Activated T-cell treated with anti-CD3 and anti-CD28 coated beads for 4 hours (primary cell): ENCODE measurements around the gene DNM1.

Experiments
- DNase-seq: peaks from one replicate; pipeline ENCODE4 v3.0.0-alpha.2; 2020

The DNM1 gene

DNA sequence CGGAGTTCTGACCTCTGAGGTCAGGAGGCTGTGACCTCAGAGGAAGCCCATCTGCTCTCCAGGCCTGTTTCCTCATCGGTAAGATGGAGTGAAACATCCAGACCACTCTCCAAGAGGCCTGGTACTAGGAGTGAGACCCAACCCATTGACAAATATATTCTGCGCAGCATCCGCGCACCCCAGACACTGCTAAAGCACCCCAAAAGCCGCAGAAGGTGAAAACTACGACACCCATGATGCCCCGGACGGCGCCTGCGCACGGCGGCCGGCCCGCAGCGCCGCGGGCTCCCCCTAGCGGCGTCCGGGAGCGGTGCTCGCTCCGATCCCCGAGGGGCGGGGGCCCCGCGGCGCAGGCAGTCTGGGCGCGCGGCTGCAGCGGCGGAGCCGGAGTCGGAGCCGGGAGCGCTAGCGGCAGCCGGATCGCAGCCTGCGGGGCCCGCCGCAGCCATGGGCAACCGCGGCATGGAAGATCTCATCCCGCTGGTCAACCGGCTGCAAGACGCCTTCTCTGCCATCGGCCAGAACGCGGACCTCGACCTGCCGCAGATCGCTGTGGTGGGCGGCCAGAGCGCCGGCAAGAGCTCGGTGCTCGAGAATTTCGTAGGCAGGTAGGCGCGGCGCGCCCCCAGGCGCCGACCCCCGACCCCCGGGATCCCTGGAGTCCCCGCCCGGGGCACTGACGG lies at the start of gene DNM1:
Gene DNM1 (plus strand): TSS at position 356 of the 683 bp plus-strand sequence. CDS start 92 bp downstream, at position 448.
- DNase-seq = peak; percentile 55

DNA sequence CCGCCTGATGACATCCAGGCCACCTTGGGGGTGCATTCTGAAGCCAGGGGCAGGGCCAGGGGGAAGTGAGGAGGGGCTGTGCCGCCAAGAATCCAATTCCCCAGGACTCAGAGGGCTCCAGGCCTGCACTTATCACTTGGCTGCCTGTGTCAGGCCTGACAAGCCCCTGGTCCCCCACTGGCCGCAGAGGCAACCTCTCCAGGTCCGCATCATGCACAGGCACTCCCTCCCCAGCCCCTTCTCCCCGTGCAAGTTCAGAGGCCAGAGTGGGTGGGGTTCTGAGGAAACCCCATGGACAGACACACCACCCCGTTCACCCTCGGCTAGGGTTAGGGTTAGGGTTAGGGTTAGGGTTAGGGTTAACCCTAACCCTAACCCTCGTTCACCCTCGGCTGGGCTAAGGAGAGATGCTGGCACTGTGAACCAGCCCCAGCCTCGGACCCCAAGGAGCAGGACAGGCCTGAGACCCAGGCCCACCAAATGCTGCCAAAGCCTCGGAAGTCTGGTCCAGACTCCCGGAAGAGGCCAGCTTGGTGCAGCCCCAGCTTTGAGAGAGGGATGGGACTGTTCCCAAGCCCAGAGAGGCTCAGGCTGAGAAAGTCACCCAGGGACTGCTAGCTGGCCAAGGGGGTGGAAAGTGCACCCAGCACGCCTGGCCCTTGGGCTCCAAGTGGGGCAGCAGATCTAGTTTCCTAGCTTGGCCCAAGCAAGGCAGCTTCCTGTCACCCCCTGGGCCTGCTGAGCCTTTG lies 49.1 kb upstream of the DNM1 start:
- DNase-seq = no peak

DNA sequence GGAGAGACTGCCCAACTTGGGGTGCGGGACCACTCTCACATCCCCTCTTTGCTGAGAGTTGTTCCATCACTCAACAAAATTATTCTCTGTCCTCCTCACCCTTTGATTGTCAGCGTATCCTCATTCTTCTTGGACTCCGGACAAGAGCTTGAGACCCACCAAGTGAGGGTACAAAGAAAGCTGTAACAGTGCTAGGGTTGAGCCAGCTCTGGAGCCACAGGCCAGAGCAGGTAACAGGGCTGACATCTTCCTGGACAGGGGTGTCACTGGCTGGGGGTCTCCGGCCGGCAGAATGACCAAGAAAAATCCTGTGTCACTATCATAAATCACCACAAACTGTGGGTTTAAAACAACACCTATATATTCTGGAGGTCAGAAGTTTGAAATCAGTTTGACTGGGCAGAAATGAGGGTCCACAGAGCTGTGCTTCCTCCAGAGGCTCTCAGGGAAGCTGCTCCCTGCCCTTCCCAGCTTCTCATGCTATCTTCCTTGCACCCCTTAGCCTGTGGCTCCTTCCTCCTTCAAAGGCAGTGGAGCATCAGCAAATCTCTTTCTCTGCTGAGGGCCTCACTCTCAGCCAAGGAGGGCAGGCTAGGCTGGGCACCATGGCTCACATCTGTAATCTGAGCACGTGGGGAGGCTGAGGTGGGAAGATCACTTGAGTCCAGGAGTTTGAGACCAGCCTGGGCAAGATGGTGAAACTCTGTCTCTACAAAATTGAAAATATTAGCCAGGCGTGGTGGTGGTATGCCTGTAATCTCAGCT lies 47.3 kb upstream of the DNM1 start:
- no peak for DNase-seq

DNA sequence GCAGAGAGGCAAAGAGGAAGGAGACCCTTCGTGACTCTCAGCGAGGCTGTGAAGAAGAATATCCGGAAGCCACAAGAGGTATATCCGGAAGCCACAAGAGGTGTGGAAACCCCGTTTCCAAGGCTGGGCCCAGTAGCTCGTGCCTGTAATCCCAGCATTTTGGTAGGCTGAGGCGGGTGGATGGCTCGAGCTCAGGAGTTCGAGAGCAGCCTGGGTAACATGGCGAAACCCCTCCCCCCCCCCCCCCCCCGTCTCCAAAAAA lies 43.7 kb upstream of the DNM1 start:
- no peak for DNase-seq

DNA sequence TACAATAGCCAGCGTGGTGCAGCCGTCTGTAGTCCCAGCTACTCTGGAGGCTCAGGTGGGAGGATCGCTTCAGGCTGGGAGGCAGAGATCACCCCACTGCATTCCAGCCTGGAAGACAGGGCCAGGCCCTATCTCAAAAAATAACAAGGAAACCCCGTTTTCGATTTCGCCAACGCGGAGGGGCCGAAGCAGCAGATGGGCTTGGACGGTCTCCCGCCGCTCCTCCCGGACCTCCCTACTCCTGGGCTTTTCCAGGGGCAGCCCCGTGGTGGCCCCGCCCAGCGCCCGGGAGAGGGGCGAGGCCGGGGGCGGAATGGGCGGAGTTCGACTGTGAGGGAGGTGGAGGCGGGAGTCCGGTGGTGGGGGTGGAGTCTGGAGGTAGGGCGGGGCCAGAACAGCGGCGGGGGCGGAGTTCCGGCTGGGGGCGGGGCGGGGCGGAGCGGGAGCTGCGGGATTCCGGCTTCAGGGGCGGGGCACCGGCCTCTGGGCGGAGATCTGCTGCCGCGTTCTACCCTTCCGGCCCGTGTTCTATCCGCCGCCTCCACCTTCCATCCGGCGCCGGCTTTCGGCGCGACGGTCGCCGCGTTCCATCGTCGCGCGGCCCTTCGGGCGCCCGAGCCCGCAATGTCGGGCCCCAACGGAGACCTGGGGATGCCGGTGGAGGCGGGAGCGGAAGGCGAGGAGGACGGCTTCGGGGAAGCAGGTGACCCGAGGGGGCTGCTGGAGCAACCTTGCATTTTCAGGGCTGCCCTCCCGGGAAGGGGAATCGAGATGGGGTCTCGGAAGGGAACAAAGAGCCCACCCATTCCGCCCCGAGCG lies 43.2 kb upstream of the DNM1 start, which contains the start of gene BBLN:
Gene BBLN (plus strand): TSS at position 482 of the 819 bp plus-strand sequence. CDS start 143 bp downstream, at position 625.
- DNase-seq = peak; percentile 93

DNA sequence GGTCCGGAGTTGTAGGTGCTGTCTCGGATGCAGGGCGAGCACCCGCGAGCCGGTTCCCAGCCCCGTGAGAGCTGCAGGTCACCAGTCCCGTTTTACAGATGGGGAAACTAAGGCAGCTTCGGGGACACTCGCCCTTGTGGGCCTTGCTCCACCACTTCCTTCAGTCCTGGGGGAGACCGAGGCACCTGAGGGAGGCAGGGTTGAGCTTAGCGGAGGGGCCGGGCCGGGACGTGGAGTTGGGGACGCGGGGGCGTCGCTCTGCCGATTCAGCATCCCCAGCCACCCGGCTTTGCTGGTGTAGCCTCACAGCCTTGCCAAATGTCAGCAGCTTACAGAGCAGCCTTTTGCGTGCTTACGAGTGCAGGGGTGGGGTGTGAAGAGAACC lies 42.6 kb upstream of the DNM1 start:
- peak; percentile 52 for DNase-seq

DNA sequence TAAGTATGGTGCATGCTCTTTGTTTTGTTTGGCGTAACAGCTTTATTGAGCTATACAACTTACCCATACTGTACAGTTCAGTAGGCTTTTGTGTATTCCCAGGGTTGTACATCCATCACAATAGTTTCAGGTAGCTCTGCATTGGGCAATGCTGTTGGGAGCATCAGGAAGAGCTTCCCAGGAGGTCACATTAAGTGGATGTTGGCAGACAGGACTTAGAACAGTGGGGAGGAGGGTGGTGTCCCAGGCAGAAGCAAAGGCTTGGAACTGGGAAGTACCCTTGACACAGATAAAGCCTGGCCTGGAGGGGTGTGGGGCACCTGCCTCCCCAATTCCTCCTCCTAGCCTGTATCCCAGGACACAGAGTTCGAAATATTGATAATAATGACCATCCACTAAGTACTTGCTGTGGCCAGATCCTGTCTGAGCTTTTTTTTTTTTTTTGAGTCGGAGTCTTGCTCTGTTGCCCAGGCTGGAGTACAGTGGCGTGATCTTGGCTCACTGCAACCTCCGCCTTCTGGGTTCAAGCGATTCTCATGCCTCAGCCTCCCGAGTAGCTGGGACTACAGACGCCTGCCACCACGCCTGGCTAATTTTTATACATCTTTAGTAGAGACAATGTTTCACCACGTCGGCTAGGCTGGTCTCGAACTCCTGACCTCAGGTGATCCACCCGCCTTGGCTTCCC lies 41.8 kb upstream of the DNM1 start:
- DNase-seq = no peak

DNA sequence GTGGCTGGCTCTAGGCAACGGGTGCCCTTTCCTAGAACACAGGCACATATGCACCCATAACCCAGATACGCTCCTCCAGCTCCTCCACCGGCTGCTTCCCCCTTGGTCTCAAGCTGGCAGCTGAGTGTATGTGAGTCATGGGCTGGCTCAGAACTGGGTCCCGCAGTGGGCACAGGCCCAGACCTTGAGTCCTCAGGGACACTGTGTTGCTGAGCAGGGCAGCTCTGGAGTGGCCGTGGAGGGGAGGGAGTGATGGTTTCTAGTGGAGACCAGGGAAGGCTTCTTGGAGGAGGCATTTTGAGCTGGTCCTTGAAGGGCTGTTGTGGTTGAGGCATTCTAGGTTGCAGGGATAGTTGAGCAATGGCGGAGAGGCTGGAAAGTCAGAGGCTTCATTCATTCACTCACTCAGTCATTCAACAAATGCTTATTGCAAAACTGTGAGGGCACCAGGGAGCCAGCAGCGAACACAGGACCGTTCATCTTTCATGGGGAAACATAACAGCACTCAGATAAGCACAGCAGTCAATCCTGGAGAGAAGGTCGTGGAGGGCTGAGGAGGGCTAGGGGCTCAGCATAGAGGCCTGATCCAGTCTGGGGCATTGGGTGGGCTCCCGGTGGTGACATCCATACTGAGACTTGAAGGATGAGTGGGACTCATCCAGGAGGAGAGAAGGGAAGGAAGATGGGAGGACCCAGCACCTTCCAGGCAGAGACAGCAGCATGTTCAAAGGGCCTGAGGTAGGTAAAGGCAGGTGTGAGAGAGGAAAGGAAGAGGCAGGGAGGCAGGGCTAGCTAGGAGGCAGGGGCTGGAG lies 40.8 kb upstream of the DNM1 start:
- DNase-seq = no peak

DNA sequence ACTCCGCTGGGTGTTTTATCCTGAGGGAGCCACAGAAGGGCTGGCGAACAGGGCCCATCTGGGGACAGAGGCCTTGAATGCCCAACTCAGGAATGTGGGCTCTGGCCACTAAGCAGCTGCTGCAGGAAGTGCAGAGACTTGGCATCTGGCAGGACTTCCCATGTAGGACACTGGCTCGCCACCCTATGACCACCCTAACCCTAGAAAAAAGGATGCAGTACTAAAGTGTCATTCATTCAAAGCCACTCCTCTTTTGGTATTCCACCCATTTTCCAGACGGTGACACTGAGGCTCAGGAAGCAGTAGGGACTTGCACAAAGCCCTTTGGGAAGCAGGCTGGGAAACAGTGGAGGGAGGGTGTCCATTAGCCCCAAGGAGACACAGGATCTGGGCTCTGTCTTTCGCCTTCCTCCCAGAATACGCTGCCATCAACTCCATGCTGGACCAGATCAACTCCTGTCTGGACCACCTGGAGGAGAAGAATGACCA lies 40.1 kb upstream of the DNM1 start:
- no peak for DNase-seq

DNA sequence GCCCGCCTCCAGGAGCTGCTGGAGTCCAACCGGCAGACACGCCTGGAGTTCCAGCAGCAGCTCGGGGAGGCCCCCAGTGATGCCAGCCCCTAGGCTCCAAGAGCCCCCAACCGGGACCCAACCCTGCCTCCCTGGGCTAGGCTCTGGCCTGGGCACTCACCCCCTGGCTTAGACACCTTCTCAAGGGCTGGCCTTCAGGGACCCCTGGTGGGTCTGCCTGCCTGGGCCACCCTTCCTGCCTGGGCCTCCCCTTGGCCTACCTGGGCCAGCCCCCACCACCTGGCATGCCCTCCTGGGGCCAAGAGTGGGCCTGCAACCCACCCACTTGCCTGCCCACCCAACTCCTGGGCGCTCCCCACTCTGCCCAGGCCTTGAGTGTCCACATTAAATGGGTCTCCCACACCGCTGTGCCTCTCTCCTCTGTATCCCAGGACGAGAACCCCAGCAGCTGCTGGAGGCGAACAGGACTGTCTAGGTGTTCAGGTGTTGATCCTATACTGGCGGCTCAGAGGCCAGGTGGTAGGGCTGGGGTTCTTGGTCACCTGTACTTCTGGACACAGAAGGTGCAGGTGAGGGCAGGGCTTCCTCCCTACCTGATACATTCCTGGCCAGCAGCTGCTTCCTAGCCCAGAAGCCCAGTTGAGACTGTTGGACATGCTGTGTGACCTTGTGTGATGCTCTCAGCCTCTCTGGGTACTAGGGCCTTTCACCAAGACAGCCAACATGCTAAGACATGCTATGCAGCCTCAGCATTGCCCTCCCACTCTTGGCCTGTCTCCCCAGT lies 39.5 kb upstream of the DNM1 start:
- no peak for DNase-seq

DNA sequence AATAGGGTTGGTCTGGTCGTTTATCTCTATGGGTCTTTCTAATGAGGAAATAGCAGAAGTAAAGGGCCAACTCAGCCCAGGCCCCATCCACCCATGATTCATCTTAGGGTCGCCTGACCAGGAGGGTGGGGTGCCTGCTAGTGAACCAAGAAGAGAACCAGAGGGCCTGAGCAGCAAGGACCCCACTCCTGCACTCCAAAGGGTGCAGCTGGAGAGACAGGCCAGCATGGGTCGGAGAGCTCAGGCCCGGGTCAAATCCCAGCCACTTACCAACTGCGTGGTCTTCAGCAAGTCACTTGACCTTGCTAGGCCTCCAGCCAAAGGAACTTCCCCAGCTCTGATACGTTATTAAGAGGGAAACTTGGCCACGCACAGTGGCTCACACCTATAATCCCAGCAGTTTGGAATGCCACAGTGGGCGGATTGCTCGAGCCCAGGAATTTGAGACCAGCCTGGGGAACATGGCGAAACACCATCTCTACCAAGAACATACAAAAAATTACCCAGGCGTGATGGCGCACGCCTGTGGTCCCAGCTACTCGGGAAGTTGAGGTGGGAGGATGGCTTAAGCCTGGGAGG lies 38.8 kb upstream of the DNM1 start:
- no peak for DNase-seq

DNA sequence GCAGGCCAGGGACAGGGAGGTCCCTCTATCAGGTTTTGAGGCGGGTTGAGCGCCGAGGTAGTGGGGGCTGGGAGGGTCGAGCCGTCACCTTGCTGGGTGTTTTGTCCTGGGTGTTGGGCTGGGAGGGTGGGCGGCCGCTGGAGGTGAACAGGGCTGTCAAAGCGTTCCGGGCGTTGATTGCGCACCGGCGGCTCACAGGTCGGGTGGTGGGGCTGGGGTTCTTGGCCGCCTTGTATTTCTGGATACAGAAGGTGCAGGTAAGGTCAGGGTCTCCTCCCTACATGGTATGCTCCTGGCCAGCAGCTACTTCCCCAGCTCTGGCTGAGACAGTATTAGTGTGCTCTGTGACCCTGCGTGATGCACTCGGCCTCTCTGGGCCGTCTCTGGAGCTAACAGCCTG lies 37.0 kb upstream of the DNM1 start:
- no peak for DNase-seq

DNA sequence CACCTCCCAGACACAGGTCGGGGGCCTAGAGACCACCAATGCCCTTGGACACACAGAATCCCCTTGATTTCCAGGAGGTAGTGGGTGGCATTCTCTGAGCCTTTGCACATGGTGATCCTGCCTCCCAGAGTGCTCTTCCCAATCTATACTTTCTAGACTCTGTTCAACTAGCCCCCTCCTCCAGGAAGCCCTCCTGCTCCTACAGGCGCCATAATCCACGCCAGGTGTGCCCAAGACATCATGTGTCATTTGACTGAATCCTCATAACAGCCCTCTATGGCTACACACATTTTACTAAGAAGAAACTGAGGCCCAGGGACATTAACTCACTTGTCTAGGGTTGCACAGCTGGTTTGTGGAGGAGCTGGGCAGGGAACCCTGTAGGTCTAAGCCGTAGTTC lies 36.0 kb upstream of the DNM1 start:
- DNase-seq = no peak

DNA sequence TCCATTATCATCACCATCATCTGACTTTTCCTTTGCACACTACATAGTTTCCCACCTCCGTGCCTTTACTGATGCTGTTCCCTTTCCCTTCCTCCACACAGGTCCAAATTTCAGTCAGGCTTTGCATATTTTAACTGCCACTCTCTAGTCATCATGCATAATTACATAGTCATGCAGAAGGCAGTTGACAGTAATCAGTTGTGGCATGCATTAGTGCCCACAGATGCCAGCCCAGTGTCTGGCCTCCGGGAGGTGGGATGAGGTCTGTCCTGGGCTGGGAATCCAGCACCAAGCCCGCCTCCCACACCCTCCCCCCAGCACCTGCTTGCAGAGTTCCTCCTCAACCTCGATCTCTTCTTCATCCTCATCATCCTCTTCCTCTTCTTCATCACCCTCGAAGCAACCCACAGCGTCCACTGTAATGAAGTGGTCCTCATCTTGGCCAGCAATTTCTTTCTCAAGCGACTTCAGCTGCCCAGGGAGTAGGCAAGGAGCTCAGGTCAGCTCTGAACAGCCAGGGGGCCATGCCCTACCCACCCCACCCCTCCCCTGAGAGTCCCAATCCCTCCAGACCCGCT lies 34.4 kb upstream of the DNM1 start:
- no peak for DNase-seq

DNA sequence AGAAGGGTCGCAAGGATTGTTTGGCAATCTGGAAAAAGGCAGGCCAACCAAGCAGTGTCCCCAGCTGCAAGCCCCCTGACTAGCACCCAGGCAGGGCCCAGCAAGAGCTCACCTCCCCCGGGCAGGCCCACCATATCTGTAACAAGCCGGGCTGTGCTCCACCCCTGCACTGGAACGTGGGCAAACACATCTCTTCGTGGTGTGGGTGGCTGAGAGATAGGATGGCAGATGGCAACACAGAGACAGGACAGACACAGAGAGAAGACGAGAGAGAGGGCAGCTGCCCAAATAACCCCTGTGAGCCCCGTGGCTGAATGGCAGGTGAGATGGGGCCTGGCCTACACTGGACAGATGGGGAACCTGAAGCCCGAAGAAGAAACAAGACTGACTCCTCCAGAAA lies 33.7 kb upstream of the DNM1 start:
- no peak for DNase-seq

DNA sequence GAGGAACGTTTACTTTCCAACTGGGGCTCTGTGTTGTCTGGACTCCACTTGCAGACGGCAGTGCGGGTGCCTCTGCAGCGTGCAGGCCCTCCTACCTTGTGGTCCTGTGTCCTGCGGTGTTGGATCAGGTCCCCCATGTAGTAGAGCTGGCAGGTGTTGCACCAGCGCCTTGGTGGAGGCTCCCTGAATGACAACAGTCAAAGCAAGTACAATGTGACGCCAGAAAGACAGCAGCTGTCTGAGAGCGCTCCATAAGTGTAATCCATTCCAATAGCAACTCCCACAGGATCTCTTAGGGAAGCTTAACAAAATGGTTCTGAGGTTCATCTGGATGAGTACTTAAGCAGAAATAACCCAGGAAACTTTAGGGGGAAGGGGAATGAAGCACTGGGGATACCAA lies 33.3 kb upstream of the DNM1 start:
- no peak for DNase-seq

DNA sequence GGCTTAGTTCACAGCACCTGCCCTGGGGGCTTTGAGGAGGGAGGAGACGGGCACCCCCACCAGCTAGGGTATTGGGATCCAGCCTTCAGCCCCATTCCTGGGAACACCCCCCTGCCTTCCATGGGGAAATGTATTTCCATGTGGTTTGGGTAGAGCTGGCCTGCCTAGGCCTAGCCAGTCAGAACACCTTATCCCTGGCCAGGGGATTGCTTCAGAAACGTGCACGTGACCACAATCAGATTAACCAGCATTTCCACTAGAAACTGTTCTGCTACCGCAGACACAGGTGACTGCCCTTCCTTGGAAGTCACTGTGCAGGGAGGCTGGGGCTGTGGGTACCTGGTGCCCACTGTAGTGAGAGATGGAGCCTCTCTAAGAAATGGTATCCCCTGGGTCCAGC lies 29.1 kb upstream of the DNM1 start:
- DNase-seq = no peak

DNA sequence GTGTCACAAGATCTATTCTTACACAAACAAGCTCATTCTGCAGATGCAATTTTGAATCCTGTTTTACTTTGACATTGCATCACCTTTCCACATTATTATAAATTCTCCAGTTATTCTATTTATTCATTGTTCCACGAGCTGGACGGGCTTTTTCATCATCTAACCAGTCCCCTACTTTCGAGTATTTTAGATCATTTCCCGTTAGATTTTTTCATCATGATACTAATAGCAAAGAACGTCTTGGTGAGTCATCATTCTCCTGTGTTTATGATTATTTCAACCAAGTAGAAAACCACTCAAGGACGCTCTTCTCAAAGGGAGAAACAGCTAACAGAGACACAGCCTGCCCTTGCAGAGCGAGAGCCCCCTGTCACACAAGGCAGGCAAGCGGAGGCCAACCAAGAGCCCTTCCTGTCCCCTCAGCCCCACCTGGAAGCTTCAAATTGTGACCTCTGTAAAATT lies 28.0 kb upstream of the DNM1 start:
- DNase-seq = no peak

DNA sequence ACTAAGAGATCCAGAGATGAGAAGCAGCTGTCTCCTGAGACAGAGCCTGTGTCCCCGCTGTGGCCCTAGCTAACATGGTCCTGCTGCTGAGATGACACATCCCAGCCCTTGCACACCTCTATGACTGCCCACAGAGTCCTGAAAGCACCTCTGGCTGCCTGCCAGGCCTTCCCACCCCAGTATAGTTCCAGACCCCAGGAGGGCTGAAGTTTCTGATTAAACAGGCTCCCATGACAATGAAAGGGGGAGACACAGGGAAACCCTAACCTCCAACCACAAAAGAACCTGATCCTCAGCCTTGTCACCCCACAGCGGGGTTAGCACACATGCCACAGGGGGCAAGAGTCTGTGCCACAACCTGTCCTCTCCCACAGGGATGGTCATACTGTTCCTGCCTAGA lies 27.5 kb upstream of the DNM1 start:
- no peak for DNase-seq
